ENCODE results near the gene AXIN2. TPM values are rescaled to one million over a fixed set of nuclear protein-coding genes. Genes with fewer than 3 reads are reported as not detected.

AXIN2 gene
- polyA plus RNA-seq, 3 donors: 0.10 TPM; not detected in 2

DNA sequence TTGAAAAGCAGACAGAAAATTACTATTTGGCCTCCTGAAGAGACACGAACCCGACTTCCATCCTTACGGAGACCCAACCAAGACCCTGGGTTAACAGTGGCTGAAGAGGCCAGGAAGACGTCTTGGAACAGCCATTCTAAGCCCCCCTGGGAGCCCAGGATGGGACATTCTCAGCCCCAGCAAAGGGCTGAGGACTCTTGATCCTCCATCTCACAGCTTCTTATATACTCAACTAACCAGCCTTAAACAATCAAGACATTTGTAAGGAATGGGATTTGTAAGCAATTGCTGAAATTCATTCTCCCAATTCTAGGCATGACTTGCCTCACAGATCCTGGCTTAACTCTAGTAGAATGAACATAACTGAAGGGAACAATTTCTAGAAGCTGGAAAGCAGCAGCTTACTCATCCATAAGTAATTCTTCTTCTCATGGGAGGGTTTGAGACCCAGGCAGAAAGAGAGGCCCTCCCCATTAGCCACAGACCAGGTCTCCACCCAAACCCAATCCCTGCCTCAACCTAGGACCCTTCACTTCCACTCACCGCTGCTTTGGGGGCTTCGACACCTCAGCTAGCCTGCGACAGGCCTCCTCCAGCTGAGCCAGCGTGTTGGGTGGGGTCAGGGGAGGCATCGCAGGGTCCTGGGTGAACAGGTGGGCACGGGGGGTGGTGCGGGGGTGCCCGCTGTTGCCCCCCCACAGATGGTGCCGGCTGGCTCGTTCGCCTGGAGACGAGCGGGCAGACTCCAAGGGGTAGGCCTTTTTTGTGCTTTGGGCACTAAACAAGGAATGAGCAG lies 25.5 kb downstream of the AXIN2 start:
- Histone ChIP-seq H4K20me1 (ENCODE audit: insufficient read depth, low read length) (no peaks in the 10 kb centered on the region), H2AFZ (ENCODE audit: insufficient read depth, low read depth, low read length, poor library complexity, severe bottlenecking) (no peak overlapping the region), H3K27ac (ENCODE audit: low read depth in 1 of 2, low read length in 2 of 2) (no peak overlapping the region), H3K79me2 (ENCODE audit: insufficient read depth, low read length) (no peaks in the 10 kb centered on the region), H3K27me3 (ENCODE audit: control insufficient read depth in 2 of 2, insufficient read depth in 2 of 2, low read length in 2 of 2) (no peaks in the 10 kb centered on the region), H3K9me3 (replicated peaks in 1 of 2; ENCODE audit: control insufficient read depth in 1 of 2, insufficient read depth in 1 of 2, low read length in 2 of 2) (peaks cover 0 to 11% of the 10 kb centered on the region in 2 donors), H3K36me3 (replicated peaks in 1 of 2; ENCODE audit: control insufficient read depth in 1 of 2, insufficient read depth in 2 of 2, low read length in 2 of 2) (no peaks in the 10 kb centered on the region), H3K4me3 (replicated peaks in 1 of 3; ENCODE audit: low read depth in 2 of 3, low read length in 3 of 3) (no peak overlapping the region), H3K4me1 (ENCODE audit: control insufficient read depth in 1 of 2, insufficient read depth in 2 of 2, low read length in 2 of 2) (no peaks in the 10 kb centered on the region), H3K9ac (ENCODE audit: insufficient read depth, low read length, poor library complexity, severe bottlenecking) (no peak overlapping the region), H3K4me2 (replicated peaks; ENCODE audit: extremely low read depth, low read length, poor library complexity, severe bottlenecking) (no peak overlapping the region)
- Mint-ChIP-seq H3K27me3 (ENCODE audit: low read depth in 3 of 3) (peaks cover 4 to 6% (median 6%) of the 10 kb centered on the region in 3 donors), H3K4me1 (no peaks in the 10 kb centered on the region), H3K36me3 (no peaks in the 10 kb centered on the region), H3K27ac (no peak overlapping the region), H3K9me3 (peaks cover 0 to 12% (median 2%) of the 10 kb centered on the region in 7 donors), H3K4me3 (no peak overlapping the region)
- WGBS (ENCODE audit: insufficient coverage): 94% methylated on average over 10 of the region's 17 CpGs
- TF ChIP-seq, protein P1, sequence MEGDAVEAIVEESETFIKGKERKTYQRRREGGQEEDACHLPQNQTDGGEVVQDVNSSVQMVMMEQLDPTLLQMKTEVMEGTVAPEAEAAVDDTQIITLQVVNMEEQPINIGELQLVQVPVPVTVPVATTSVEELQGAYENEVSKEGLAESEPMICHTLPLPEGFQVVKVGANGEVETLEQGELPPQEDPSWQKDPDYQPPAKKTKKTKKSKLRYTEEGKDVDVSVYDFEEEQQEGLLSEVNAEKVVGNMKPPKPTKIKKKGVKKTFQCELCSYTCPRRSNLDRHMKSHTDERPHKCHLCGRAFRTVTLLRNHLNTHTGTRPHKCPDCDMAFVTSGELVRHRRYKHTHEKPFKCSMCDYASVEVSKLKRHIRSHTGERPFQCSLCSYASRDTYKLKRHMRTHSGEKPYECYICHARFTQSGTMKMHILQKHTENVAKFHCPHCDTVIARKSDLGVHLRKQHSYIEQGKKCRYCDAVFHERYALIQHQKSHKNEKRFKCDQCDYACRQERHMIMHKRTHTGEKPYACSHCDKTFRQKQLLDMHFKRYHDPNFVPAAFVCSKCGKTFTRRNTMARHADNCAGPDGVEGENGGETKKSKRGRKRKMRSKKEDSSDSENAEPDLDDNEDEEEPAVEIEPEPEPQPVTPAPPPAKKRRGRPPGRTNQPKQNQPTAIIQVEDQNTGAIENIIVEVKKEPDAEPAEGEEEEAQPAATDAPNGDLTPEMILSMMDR (IDR thresholded peaks at IDR 0.05): no peak
- DNase-seq: no peak
- intact Hi-C loops (cut with micrococcal nuclease): no loop called here

DNA sequence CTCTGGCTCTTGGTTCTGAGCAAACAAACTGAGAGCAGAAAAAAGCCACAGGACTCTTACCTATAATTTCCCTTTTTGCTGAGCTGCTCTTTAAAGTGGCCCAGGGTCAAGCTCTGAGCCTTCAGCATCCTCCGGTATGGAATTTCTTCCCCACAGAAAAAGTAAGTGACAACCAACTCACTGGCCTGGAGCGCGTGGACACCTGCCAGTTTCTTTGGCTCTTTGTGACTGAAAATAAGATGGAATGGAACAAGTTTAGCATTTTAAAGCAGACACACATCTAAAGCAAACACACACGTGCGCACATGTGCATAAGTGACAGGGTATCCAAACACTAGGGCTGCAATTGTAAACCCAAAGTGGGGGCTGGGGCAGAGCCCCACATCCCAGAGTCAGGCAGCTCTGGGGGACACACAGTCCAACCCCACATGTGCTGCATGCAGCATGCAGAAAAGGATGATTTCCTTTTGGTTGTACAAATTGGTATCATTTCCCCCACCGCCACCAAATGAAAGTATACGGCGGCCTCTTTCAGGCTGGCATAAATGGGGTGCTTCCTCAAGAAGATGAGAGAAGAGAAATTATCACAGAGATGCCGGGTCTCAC lies 27.5 kb downstream of the AXIN2 start:
- no peaks in the 10 kb centered on the region for H3K4me1 Mint-ChIP-seq

More for the DNA sequence above, 27.5 kb downstream of the AXIN2 start:
- no peak for DNase-seq
- intact Hi-C loops (cut with micrococcal nuclease): no loop called here
- Mint-ChIP-seq H3K36me3 (no peaks in the 10 kb centered on the region), H3K9me3 (peaks cover 0 to 12% (median 2%) of the 10 kb centered on the region in 7 donors), H3K27me3 (ENCODE audit: low read depth in 3 of 3) (peaks cover 3 to 6% (median 3%) of the 10 kb centered on the region in 3 donors), H3K27ac (peak overlapping the region in 1 of 7 donors; percentile 61), H3K4me3 (no peak overlapping the region)
- 93% methylated on average over 3 of the region's 9 CpGs for WGBS (ENCODE audit: insufficient coverage)
- Histone ChIP-seq H3K27me3 (ENCODE audit: control insufficient read depth in 2 of 2, insufficient read depth in 2 of 2, low read length in 2 of 2) (no peaks in the 10 kb centered on the region), H3K36me3 (replicated peaks in 1 of 2; ENCODE audit: control insufficient read depth in 1 of 2, insufficient read depth in 2 of 2, low read length in 2 of 2) (no peaks in the 10 kb centered on the region), H3K4me3 (replicated peaks in 1 of 3; ENCODE audit: low read depth in 2 of 3, low read length in 3 of 3) (no peak overlapping the region), H3K4me2 (replicated peaks; ENCODE audit: extremely low read depth, low read length, poor library complexity, severe bottlenecking) (no peak overlapping the region), H3K79me2 (ENCODE audit: insufficient read depth, low read length) (no peaks in the 10 kb centered on the region), H3K4me1 (ENCODE audit: control insufficient read depth in 1 of 2, insufficient read depth in 2 of 2, low read length in 2 of 2) (no peaks in the 10 kb centered on the region), H3K27ac (ENCODE audit: low read depth in 1 of 2, low read length in 2 of 2) (no peak overlapping the region), H3K9me3 (replicated peaks in 1 of 2; ENCODE audit: control insufficient read depth in 1 of 2, insufficient read depth in 1 of 2, low read length in 2 of 2) (peaks cover 0 to 11% of the 10 kb centered on the region in 2 donors), H4K20me1 (ENCODE audit: insufficient read depth, low read length) (no peaks in the 10 kb centered on the region), H3K9ac (ENCODE audit: insufficient read depth, low read length, poor library complexity, severe bottlenecking) (no peak overlapping the region), H2AFZ (ENCODE audit: insufficient read depth, low read depth, low read length, poor library complexity, severe bottlenecking) (no peak overlapping the region)
- TF ChIP-seq, protein P1 (IDR thresholded peaks at IDR 0.05): no peak
